Stimulated activated CD8-positive, alpha-beta memory T cell treated with anti-CD3 and anti-CD28 coated beads, Interleukin-7, amount 100 ng/mL, for 1 hour (primary cell): ENCODE data around the gene PLA2G4A.
"Not testable (repeated sequence)": the region's sequence is repeated elsewhere in the genome, so short reads cannot be mapped to it uniquely, and the experiment has no call there.

Experiments used
- DNase-seq, 2 donors: peaks; one replicate each; pipeline ENCODE4 v3.0.0-alpha.2; 2020; ENCODE audit warnings: low read depth in 2 of 2

Gene PLA2G4A

GRCh38 chr1:186921386-186921785 is 92.6 kb downstream of the PLA2G4A start:
- DNase-seq = not testable (repeated sequence)

- not testable (repeated sequence) for DNase-seq
Measured at GRCh38 chr1:186922814-186923213, 94.1 kb downstream of the PLA2G4A start.

GRCh38 chr1:186923486-186923885 is 94.7 kb downstream of the PLA2G4A start:
- no peak for DNase-seq

- DNase-seq = no peak
Measured at GRCh38 chr1:186925881-186926669, 97.3 kb downstream of the PLA2G4A start.

- no peak for DNase-seq
Measured at GRCh38 chr1:186927884-186928283, 99.1 kb downstream of the PLA2G4A start.

- DNase-seq = no peak
Measured at GRCh38 chr1:186930238-186930637, 101.5 kb downstream of the PLA2G4A start.

- no peak for DNase-seq
Measured at GRCh38 chr1:186937016-186937670, 108.4 kb downstream of the PLA2G4A start.

GRCh38 chr1:186943891-186944686 is 115.3 kb downstream of the PLA2G4A start:
- no peak for DNase-seq

GRCh38 chr1:186945146-186945545 is 116.4 kb downstream of the PLA2G4A start:
- DNase-seq = no peak

GRCh38 chr1:186948535-186948934 is 119.8 kb downstream of the PLA2G4A start:
- no peak for DNase-seq

GRCh38 chr1:186949173-186949572 is 120.4 kb downstream of the PLA2G4A start:
- no peak for DNase-seq

GRCh38 chr1:186950547-186950946 is 121.8 kb downstream of the PLA2G4A start:
- DNase-seq = no peak

GRCh38 chr1:186953876-186954275 is 125.1 kb downstream of the PLA2G4A start:
- no peak for DNase-seq

GRCh38 chr1:186957314-186957713 is 128.6 kb downstream of the PLA2G4A start:
- no peak for DNase-seq

- no peak for DNase-seq
Measured at GRCh38 chr1:186958520-186958919, 129.8 kb downstream of the PLA2G4A start.

- no peak for DNase-seq
Measured at GRCh38 chr1:186960861-186961260, 132.1 kb downstream of the PLA2G4A start.

- no peak for DNase-seq
Measured at GRCh38 chr1:186965847-186966246, 137.1 kb downstream of the PLA2G4A start.

- no peak for DNase-seq
Measured at GRCh38 chr1:186966456-186966855, 137.7 kb downstream of the PLA2G4A start.

GRCh38 chr1:186967656-186968394 is 139.1 kb downstream of the PLA2G4A start:
- no peak for DNase-seq

GRCh38 chr1:186974774-186975181 is 146.0 kb downstream of the PLA2G4A start:
- no peak for DNase-seq

- no peak for DNase-seq
Measured at GRCh38 chr1:186975220-186975619, 146.5 kb downstream of the PLA2G4A start.

GRCh38 chr1:186976700-186977099 is 148.0 kb downstream of the PLA2G4A start:
- no peak for DNase-seq
